HG02840 (cell line): ENCODE data around the gene LARP4.
"Not testable (repeated sequence)": the region's sequence is repeated elsewhere in the genome, so short reads cannot be mapped to it uniquely, and the experiment has no call there.

Experiments used
- ATAC-seq: cut with Tn5 transposase; IDR thresholded peaks from one replicate; pipeline ENCODE4 v1.9.1; 2021; ENCODE audit warnings: mild to moderate bottlenecking, moderate library complexity, moderate number of reproducible peaks; ENCODE audit not compliant: unreplicated experiment, low FRiP score

The LARP4 gene

GRCh38 chr12:50400104-50400637, 514 bp upstream of the LARP4 start:
- ATAC-seq, result no peak

GRCh38 chr12:50401500-50402081, 906 bp downstream of the LARP4 start:
- no peak for ATAC-seq

- ATAC-seq, result no peak
Observed at GRCh38 chr12:50402264-50403000, 1.7 kb downstream of the LARP4 start.

- no peak for ATAC-seq
Observed at GRCh38 chr12:50403001-50403440, 2.3 kb downstream of the LARP4 start.

GRCh38 chr12:50404307-50404706, 3.6 kb downstream of the LARP4 start:
- ATAC-seq, result no peak

- no peak for ATAC-seq
Observed at GRCh38 chr12:50411051-50411660, 10.5 kb downstream of the LARP4 start.

- no peak for ATAC-seq
Observed at GRCh38 chr12:50415899-50416479, 15.3 kb downstream of the LARP4 start.

GRCh38 chr12:50419112-50419909, 18.6 kb downstream of the LARP4 start:
- ATAC-seq, result no peak

- not testable (repeated sequence) for ATAC-seq
Observed at GRCh38 chr12:50422855-50423254, 22.2 kb downstream of the LARP4 start.

- ATAC-seq, result not testable (repeated sequence)
Observed at GRCh38 chr12:50423342-50423741, 22.7 kb downstream of the LARP4 start.

GRCh38 chr12:50425589-50426258, 25.0 kb downstream of the LARP4 start:
- no peak for ATAC-seq

- not testable (repeated sequence) for ATAC-seq
Observed at GRCh38 chr12:50431656-50432055, 31.0 kb downstream of the LARP4 start.

GRCh38 chr12:50440288-50440687, 39.6 kb downstream of the LARP4 start:
- ATAC-seq, result no peak

GRCh38 chr12:50441763-50442162, 41.1 kb downstream of the LARP4 start:
- no peak for ATAC-seq

GRCh38 chr12:50442178-50442908, 41.7 kb downstream of the LARP4 start:
- ATAC-seq, result no peak

- ATAC-seq, result not testable (repeated sequence)
Observed at GRCh38 chr12:50449671-50450070, 49.0 kb downstream of the LARP4 start.

GRCh38 chr12:50452795-50453194, 52.1 kb downstream of the LARP4 start:
- ATAC-seq, result no peak

- ATAC-seq, result no peak
Observed at GRCh38 chr12:50453872-50454271, 53.2 kb downstream of the LARP4 start.

- no peak for ATAC-seq
Observed at GRCh38 chr12:50458606-50459005, 57.9 kb downstream of the LARP4 start.
